IPS-NIHi7 (cell line): ENCODE data around the gene CRYGC.
A peak's percentile ranks its signal among the peaks of the same experiment; 100 is the strongest.
"Not testable (repeated sequence)": the region's sequence is repeated elsewhere in the genome, so short reads cannot be mapped to it uniquely, and the experiment has no call there.

Experiments used
- DNase-seq: peaks from one replicate; pipeline ENCODE4 v3.0.0; 2012; ENCODE audit warnings: mixed read lengths; ENCODE audit errors: extremely low spot score

The CRYGC gene, protein sequence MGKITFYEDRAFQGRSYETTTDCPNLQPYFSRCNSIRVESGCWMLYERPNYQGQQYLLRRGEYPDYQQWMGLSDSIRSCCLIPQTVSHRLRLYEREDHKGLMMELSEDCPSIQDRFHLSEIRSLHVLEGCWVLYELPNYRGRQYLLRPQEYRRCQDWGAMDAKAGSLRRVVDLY

DNA sequence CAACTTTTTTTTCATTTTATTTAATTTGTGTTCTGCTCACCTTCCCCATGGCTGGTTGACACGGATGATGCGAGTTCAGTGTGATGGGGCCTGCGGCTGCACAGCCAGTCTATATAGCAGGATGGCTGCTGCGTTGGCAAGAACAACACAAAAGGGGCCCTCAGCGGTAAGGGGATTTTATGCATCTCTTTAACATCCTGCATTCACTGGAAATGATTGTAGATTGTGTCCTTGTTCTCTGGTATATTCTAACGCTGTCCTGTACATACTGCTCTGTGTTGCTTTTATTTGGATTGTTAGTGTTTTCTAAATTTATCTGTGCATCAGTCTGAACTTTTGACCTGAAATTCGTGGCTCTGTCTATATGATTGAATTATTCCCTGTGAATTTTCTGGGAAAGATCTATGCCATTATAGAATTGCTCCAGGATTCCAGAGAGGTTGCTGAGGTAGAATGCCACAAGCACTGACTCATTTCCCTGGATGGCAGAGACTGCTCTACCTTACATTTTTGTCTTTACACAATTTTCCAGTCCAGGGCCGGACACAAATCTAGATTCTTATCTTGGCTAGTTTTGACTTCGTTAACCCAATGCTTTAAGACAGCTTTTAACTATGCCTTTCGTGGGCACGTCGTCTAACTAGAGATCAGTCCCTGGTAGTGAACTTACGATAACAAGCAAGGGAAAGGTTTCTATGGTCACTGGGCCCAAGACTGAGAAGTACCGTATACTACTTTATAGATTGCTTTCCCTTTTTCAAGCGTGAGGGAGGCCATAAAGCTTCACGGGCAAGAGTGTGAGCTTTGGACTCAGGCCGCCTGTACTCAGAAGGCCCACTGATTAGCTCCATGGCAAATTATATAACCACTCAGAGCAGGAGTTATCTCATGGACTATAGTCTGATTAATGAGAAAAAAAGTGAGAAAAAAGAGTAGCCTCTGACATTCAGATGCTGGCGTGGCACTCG is at the start of gene CRYGC:
Gene CRYGC, minus strand, starts transcription at position 85 of the 968 bp plus-strand sequence. Its CDS starts 36 bp downstream, at position 49.
- DNase-seq, result no peak

DNA sequence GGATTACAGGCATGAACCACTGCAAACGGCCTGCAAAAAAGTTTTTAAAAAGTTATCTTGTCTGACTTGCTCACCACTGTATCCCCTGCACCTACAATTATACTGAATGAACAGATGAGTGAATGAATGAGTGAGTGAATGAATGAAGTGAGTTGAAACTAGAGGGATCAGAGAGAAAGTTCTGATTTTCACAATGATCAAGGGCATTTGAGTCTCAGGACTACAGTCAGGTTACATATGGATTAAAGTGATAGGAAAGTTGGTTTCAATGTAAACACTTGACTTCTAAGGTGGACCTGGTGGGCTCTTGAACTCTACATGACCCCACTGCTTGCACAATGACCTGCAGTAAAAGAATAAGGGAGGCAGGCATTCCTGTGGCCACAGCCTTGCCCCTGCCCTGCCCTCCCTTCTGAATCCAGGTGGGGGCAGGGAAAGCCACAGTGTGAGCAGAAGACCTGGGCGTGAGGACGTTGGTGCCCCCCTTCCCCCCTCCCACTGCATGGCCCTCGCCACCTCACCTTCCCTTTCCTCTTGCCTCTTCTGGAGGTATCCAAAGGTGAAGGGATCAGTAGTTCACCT is 49.5 kb upstream of the CRYGC start:
- no peak for DNase-seq

DNA sequence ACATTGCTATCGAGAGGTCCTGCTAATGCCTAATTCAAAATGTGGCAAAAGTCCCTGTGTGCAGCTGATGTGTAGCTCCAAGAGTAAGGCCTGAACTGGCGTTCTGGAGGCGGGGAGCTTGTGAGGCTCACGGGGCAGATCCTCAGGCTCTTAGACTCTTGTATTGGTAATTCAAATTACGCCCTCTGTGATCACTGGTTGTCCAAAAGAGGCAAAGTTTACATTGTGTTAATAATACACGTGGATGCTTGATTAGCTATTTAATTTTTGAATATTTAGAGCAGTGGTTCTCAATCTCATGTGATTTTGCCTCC is 46.2 kb upstream of the CRYGC start:
- DNase-seq, result no peak

DNA sequence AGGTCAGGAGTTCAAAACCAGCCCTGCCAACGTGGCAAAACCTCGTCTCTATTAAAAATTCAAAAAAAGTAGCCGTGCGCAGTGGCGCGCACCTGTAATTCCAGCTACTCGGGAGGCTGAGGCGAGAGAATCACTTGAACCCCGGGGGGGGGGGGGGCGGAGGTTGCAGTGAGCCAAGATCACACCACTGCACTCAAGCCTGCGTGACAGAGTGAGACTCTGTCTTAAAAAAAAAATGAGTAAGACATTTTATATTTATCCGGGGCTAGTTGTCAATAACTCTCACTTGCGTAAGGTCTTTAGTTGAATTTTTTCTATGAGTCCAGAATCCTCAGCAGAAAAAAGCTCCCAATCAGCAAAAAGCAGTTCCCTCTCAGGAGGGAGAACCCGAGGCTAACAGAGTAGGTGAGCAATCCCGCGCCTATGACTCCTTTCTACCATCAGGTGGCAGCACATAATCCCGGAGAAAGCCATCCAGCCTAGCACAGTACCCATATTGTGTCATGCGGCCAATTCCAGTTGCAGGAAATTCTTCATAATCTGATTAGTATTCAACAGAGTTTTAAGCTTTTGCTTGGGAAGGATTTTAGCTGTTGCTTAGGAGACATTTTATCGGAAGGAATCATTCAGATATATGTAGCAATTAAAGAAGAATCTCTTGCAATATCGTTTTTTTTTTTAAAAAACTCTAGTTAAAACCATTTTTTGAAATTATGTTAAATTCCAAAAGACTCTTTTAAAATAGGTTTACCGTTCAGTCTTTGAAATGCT is 45.6 kb upstream of the CRYGC start:
- DNase-seq, result peak; percentile 87

DNA sequence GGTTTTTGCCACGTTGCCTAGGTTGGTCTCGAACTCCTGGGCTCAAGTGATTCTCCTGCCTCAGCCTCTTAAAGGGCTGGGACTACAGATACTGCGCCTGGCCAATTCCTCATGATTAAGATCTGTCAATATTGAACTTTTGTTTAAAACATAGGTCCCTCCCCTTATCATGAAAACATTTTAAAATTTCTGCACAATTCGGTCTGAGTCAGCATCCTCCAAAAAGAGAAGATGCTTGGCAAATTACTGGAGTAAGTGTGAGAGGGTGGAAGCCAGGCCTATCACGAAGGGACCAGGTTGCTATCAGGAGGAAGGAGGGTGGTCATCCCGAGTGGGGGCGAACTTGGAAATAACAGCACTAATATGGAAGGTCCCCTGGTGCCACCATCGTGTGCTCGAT is 44.5 kb upstream of the CRYGC start:
- DNase-seq, result no peak

DNA sequence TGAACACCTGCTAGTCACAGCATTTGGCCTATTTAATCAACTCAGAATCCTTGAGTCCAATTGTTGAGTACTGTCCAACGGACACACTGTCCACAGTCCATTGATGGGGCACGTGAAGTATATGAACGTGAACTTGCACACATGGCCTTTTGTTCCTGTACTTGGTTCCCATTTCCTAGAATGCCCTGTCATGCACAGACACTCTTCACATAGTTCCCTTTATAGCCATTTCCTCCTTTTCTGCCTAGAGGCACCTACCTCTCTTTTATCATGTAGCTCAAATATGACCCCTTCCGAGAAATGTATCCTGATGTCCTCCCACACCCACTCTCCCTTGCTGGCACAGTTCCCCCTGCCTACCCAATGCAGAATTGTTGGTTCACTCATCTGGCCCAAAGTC is 42.5 kb upstream of the CRYGC start:
- DNase-seq, result no peak

DNA sequence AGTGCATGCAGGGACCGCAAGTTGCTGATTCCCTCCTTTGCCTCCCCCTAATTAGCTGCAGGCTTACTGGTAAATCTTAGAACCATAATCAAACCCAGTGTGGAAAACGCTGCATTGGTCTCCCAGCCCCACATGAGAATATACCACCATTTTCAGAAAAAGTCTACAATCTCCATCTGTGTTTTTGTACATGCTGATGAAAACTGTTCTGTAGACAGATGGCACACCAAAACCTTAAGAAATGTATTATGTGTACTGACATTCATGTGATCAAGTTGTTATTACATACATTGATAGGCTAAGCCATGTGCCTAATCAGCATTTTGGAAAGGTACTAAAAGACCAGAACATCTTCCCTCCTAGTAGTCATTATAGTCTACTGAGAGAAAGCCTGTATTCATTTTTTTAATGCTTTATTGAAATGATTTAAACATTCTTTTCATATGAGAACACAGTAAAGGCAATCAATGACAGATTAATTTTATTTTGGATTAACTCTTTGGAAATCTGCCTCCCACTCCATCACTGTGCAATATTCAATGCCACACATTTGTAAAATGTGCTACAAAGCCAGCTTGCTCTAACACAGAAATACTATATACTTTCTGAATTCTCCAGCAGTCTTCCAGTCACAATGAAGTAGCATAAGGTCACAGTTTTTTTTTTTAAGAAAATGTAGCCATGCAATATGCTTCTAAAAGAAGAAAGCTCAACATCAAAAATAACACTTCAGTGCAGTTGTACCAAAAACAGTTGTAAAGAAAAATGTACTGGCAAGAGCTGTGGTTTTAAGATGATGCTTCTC is 35.5 kb upstream of the CRYGC start:
- DNase-seq, result no peak

DNA sequence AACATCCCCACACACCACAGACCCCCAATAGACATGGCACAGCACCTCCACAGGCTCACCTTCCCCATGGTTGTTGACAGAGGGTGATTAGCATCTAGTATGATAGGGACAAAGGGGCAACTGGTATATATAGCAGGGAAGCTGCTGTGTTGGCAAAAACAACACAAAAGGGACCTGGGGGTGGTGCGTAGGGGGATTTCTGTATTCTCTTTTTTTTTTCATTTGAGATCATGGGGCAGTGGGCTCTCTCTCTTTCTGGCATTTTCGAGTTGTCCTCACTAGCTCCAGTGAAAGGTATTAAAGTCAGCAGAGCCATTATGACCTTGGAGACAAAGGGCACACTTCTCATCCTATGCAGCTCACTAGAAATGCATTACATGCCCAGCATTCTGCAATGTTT is 33.9 kb upstream of the CRYGC start, which contains the start of gene CRYGA:
Gene CRYGA, minus strand, starts transcription at position 101 of the 400 bp plus-strand sequence. Its CDS starts 33 bp downstream, at position 68.
- DNase-seq, result no peak

DNA sequence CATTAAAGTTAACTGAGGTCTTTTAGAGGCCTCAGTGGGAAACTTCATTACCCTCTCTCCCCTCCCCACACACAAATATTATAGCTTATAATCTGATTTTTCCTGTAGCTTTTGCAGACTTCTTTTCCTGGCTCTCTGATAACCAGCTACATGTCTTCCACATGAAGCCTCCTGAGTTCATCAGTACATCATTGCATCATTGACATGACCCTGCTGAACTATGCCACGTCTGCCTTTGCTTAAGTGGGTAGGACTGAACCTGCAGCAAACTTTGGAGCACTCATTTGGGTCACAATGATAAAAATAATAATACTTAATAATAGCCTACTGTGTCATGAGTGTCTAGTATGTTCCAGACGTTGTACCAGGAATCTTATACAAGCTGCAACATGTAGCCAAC is 26.8 kb upstream of the CRYGC start:
- DNase-seq, result no peak

DNA sequence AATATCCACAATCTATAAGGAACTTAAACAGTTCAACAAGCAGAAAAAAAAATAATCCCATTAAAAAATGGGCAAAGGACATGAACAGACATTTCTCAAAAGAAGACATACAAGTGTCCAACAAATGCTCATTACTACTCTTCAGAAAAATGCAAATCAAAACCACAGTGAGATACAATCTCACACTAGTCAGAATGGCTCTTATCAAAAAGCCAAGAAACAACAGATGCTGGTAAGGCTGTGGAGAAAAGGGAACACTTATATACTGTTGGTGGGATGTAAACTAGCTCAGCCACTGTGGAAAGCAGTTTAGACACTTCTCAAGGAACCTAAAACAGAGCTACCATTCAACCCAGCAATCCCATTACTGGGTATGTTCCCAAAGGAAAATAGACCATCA is 23.5 kb upstream of the CRYGC start:
- no peak for DNase-seq

DNA sequence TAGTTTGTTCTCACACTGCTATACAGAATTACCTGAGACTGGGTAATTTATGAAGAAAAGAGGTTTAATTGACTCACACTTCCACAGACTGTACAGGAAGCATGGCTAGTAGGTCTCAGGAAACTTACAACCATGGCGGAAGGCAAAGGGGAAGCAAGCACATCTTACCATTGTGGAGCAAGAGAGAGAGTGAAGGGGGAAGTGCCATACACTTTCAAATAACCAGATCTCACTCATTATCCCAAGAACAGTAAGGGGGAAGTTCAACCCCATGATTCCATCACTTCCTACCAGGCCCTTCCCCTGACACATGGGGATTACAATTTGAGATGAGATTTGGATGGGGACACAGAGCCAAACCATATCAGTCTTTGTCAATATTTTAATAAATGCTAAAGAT is 21.3 kb upstream of the CRYGC start:
- no peak for DNase-seq

DNA sequence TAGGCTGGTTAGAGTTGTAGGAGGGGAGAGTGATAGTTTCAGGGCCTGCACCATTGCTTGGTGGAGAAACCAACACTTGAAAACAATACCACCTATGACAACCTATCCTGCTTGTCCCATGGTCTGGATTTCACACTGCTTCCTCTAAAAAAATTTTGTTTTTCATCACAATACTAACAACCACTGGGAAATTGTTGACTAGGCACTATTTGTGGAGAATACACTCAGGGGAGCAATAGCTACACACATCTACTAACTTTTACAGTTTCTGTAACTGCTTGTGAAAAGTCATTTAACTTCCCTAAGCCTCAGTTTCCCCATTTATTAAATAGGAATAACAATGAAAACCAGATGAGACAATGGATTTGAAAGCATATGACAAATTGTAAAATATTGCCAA is 20.5 kb upstream of the CRYGC start:
- no peak for DNase-seq

DNA sequence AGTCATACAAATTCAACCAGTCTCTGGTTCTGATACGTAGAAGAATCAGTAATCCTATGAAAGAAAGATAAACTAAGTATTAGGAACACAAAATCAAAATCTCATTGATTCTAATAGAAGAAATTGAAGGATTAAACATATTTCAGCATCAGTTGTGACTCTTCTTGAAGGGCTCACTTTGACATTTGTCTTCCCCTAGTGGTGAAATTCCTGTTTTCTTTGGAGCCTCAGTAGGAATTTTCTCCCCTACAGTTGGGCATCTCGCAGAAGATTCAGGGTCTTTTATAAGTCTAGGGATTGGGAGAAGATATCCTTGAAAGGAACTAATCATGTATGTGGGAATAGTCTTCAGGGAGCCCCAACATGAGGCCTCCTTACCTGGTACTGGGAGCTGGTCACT is 19.2 kb upstream of the CRYGC start:
- peak; percentile 45 for DNase-seq

DNA sequence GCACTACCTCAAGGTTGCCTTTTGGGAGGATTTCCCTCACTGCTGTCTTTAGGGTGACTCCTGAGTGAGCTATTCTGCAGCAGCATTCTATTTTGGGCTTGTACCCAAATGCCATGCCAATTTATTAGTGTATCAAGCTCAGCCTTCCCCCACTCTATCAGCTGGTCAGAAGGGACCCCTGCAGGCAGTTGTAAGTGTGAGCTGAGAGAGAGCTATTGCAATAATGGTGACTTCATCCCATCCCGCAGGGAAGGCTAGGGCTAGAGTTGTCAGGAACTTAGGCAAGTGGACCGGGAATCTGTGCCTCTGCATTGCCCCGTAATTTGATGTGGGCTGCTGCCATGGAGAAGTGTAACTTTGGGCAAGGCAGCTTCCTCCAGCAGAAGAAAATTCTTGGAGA is 18.1 kb upstream of the CRYGC start:
- no peak for DNase-seq

DNA sequence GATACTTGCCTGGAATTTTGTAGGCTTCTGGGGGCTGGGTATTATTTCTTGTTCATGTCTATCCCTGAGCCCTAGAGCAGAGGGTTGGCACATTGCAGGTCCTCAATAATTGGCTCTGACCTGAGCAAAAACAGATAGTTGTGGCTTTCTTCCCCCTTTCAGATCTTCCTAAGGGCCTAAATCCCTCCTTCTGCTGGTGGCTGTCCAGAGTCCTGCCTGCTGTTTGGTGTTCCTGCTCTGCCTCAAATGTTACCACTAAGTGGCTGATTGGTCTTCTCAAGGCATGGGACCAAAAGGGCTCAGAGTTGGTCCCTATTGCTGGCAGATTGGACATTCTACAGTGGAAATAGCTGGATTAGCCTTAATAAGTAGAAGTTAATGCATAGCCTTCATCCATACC is 17.4 kb upstream of the CRYGC start:
- no peak for DNase-seq

DNA sequence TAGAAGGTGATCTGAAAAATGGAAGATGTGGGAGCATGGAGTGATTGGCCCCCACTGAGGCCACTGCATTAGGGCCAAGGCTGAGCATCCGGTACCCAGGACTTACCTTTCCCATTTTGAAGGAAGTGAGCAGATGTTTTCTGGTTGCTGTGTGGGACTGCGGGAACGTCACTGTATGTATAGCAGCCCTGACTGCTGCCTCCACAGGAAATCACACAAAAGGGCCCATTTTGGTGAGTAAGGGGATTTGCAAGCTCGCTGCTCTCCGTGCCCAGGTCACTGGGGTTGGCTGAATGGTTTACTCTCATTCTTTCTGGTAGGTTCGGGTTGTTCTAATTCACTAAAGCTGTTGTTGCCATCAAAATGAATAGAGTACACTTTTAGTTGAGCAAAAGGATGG is 16.4 kb upstream of the CRYGC start, which contains the start of gene CRYGB:
Gene CRYGB, minus strand, starts transcription at position 153 of the 400 bp plus-strand sequence. Its CDS starts 38 bp downstream, at position 115.
- no peak for DNase-seq

DNA sequence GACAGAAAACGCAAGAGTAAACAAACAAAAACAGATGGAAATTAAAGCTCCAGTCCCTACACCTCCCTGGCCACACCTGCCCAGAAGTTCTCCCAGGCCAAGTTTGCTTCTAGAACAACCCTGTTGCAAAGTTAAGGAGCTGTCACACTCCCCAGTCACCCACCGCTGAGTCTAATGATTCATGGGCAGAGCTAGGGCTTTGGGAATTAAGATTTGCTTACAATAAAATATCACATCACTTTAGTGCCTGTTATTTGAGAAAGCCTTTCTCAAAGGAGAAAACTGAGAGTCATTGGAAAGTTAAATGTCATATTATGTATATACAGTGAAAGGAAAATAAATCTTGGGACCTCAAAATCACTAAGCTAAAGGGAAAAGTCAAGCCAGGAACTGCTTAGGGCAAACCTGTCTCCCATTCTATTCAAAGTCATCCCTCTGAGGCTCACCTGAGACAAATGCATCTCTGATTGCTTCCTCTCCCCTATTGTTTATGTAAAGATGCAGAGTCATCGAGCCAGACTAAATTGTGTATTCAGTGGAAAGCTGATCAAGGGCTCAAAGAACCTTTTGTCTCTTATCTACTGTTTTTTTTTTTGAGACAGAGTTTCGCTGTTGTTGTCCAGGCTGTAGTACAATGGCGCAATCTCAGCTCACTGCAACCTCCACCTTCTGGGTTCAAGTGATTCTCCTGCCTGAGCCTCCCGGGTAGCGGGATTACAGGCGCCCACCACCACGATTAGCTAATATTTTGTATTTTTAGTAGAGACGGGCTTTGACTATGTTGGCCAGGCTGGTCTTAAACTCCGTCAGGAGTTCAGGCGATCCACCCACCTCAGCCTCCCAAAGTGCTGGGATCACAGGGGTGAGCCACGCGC is 13.5 kb upstream of the CRYGC start:
- no peak for DNase-seq

DNA sequence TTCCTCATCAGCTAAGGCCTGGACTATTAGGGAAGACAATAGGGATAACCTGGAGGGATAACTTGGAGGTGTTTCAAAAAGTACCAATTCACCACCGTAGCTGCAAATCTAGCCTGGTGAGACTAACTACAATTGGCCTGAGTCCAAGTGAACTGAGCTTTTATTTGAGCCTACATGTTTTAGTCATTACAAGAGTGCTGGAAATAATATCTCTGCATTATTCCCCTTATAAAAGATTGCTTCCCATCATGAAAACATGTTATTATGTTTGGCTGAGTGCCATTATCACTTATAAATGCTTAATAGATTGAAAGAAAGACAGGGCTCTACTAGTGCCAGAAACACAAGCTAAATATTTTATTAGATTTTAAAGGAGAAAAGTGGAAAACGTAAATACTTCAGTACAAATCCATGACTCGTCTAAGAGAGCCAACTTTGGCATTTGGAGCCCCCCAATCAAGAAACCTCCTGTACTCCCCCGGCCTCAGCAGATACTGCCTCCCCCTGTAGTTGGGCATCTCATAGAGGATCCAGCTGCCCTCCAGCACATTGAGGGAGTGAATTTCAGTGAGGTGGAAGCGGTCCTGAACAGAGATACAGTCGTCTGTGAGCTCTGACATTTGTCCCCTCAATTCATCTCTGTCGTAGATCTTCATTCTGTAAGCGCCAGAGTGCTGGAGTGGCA is 12.8 kb upstream of the CRYGC start:
- DNase-seq, result no peak

DNA sequence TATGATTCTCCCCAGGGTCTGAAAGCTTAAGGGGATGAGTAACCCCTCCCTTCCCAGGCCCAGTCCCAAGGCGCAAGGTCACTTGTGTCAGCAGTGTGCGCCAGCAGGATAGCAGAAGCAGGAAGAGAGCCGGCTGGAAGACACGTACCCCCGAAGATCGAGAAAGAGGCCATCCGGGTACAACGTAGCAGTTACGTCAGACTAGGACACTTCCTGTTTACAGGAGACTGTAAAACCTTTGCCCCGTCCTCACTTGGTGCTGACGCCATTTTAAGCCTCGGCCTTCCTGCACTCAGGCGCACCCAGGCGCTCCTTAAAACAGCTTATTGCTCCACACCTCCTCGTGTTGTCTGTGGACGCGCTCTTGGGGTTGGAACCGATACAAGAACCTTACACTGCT is 9.8 kb upstream of the CRYGC start:
- no peak for DNase-seq

DNA sequence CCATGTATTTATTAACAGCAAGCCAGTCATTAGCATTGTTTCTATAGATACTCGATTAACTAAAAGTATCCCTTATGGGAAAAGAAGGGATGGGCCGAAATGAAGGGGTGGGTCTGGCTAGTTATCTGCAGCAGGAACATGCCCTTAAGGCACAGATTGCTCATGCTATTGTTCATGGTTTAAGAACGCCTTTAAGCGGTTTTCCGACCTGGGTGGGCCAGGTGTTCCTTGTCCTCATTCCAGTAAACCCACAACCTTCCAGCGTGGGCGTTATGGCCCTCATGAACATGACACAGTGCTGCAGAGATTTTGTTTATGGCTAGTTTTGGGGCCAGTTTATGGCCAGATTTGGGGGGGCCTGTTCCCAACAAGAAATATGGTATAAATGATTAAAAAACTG is 8.7 kb upstream of the CRYGC start:
- DNase-seq, result not testable (repeated sequence)
